SK-N-SH treated with all-trans-retinoic acid at 6 μM for 48 hours (cell line): ENCODE measurements around the gene SPATA3.

Source experiments
- ATAC-seq: fragments of 200-7000 bp; cut with Tn5 transposase; 3 replicates; pipeline ENCODE4 v1.9.1; 2020; ENCODE audit warnings: mild to moderate bottlenecking, moderate library complexity
- ARNTL ChIP-seq: fragments of 450-650 bp; formaldehyde crosslinking; IDR thresholded peaks from 2 replicates; pipeline ENCODE4 v1.5.0; 2020; ENCODE audit warnings: low read depth, mild to moderate bottlenecking, moderate library complexity, borderline replicate concordance
- BACH2 ChIP-seq: fragments of 250-450 bp; sonication (Bioruptor Pico); IDR thresholded peaks from 2 replicates; pipeline ENCODE4 v1.9.0; 2021; ENCODE audit warnings: mild to moderate bottlenecking, borderline replicate concordance
- CSDC2 ChIP-seq: fragments of 250-450 bp; sonication (Bioruptor Pico); IDR thresholded peaks from 2 replicates; pipeline ENCODE4 v1.5.0; 2020; ENCODE audit warnings: mild to moderate bottlenecking, moderate library complexity
- CSRNP3 ChIP-seq: fragments of 250-450 bp; sonication (Bioruptor Pico); IDR thresholded peaks from 2 replicates; pipeline ENCODE4 v1.5.1; 2021; ENCODE audit warnings: mild to moderate bottlenecking, moderate library complexity
- ESRRG ChIP-seq: fragments of 250-450 bp; sonication (Bioruptor Pico); IDR thresholded peaks from 2 replicates; pipeline ENCODE4 v1.6.1; 2021; ENCODE audit warnings: mild to moderate bottlenecking
- GLIS3 ChIP-seq: fragments of 250-450 bp; sonication (Bioruptor Pico); IDR thresholded peaks from 2 replicates; pipeline ENCODE4 v1.5.0; 2020; ENCODE audit warnings: mild to moderate bottlenecking, moderate library complexity
- ISL1 ChIP-seq: fragments of 250-450 bp; sonication (Bioruptor Pico); IDR thresholded peaks from 2 replicates; pipeline ENCODE4 v2.1.2; 2022; ENCODE audit warnings: mild to moderate bottlenecking, moderate library complexity
- OSR1 ChIP-seq: fragments of 250-450 bp; sonication (Bioruptor Pico); IDR thresholded peaks from 2 replicates; pipeline ENCODE4 v1.8.0; 2022; ENCODE audit warnings: moderate library complexity, mild to moderate bottlenecking, inconsistent platforms
- PPARA ChIP-seq: fragments of 250-450 bp; sonication (Bioruptor Pico); IDR thresholded peaks from 2 replicates; pipeline ENCODE4 v1.5.0; 2020; ENCODE audit warnings: mild to moderate bottlenecking, borderline replicate concordance
- TOX ChIP-seq: fragments of 250-450 bp; sonication (Bioruptor Pico); IDR thresholded peaks from 2 replicates; pipeline ENCODE4 v1.8.0; 2021; ENCODE audit warnings: mild to moderate bottlenecking, moderate library complexity, borderline replicate concordance
- TSHZ2 ChIP-seq: fragments of 250-450 bp; sonication (Bioruptor Pico); IDR thresholded peaks from 2 replicates; pipeline ENCODE4 v1.5.0; 2020; ENCODE audit warnings: mild to moderate bottlenecking, moderate library complexity
- ZC3H10 ChIP-seq: fragments of 250-450 bp; sonication (Bioruptor Pico); IDR thresholded peaks from 2 replicates; pipeline ENCODE4 v1.5.1; 2021; ENCODE audit warnings: mild to moderate bottlenecking, moderate library complexity
- ZFP3 ChIP-seq: fragments of 250-450 bp; sonication (Bioruptor Pico); IDR thresholded peaks from 2 replicates; pipeline ENCODE4 v1.5.0; 2020; ENCODE audit warnings: mild to moderate bottlenecking, moderate library complexity
- ZFP30 ChIP-seq: fragments of 450-650 bp; formaldehyde crosslinking; IDR thresholded peaks from 2 replicates; pipeline ENCODE4 v1.5.0; 2022; ENCODE audit warnings: mild to moderate bottlenecking, moderate library complexity
- ZNF70 ChIP-seq: fragments of 450-650 bp; formaldehyde crosslinking; IDR thresholded peaks from 2 replicates; pipeline ENCODE4 v1.5.0; 2020; ENCODE audit warnings: mild to moderate bottlenecking, moderate library complexity
- ZNF8 ChIP-seq: fragments of 450-650 bp; formaldehyde crosslinking; IDR thresholded peaks from 2 replicates; pipeline ENCODE4 v1.5.0; 2020; ENCODE audit warnings: mild to moderate bottlenecking, moderate library complexity
- TF ChIP-seq, protein P1 (sequence below): fragments of 250-450 bp; sonication (Bioruptor Pico); IDR thresholded peaks from 2 replicates; pipeline ENCODE4 v1.8.0; 2021; ENCODE audit warnings: low read depth, mild to moderate bottlenecking, moderate library complexity, borderline replicate concordance

SPATA3 gene

GRCh38 chr2:231037202-231037730 is 41.3 kb downstream of the SPATA3 start, which contains the start of gene C2orf72:
Gene C2orf72, plus strand, starts transcription at chr2:231037523. Its CDS starts 43 bp downstream, at chr2:231037566.
- TF ChIP-seq TOX (CRISPR knock-in tag) (no peak), TSHZ2 (no peak), ESRRG (CRISPR knock-in tag) (no peak), GLIS3 (CRISPR knock-in tag) (no peak), CSRNP3 (CRISPR knock-in tag) (no peak), ISL1 (no peak), BACH2 (CRISPR knock-in tag) (no peak), OSR1 (CRISPR knock-in tag) (no peak), ZFP3 (CRISPR knock-in tag) (no peak), ZNF70 (no peak), ZC3H10 (CRISPR knock-in tag) (no peak), ARNTL (CRISPR knock-in tag) (no peak), ZFP30 (CRISPR knock-in tag) (no peak)
- TF ChIP-seq, protein P1, sequence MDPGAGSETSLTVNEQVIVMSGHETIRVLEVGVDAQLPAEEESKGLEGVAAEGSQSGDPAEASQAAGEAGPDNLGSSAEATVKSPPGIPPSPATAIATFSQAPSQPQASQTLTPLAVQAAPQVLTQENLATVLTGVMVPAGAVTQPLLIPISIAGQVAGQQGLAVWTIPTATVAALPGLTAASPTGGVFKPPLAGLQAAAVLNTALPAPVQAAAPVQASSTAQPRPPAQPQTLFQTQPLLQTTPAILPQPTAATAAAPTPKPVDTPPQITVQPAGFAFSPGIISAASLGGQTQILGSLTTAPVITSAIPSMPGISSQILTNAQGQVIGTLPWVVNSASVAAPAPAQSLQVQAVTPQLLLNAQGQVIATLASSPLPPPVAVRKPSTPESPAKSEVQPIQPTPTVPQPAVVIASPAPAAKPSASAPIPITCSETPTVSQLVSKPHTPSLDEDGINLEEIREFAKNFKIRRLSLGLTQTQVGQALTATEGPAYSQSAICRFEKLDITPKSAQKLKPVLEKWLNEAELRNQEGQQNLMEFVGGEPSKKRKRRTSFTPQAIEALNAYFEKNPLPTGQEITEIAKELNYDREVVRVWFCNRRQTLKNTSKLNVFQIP: no peak
- ATAC-seq: peak; percentile 48; the same call in 2 of the 3 replicates

- TF ChIP-seq TSHZ2: no peak
- TF ChIP-seq ARNTL (CRISPR knock-in tag): no peak
- TF ChIP-seq CSRNP3 (CRISPR knock-in tag): no peak
- no peak for TF ChIP-seq TOX (CRISPR knock-in tag)
- peak; percentile 53 for ATAC-seq
Observed at GRCh38 chr2:231037731-231038482, 42.0 kb downstream of the SPATA3 start.

DNA sequence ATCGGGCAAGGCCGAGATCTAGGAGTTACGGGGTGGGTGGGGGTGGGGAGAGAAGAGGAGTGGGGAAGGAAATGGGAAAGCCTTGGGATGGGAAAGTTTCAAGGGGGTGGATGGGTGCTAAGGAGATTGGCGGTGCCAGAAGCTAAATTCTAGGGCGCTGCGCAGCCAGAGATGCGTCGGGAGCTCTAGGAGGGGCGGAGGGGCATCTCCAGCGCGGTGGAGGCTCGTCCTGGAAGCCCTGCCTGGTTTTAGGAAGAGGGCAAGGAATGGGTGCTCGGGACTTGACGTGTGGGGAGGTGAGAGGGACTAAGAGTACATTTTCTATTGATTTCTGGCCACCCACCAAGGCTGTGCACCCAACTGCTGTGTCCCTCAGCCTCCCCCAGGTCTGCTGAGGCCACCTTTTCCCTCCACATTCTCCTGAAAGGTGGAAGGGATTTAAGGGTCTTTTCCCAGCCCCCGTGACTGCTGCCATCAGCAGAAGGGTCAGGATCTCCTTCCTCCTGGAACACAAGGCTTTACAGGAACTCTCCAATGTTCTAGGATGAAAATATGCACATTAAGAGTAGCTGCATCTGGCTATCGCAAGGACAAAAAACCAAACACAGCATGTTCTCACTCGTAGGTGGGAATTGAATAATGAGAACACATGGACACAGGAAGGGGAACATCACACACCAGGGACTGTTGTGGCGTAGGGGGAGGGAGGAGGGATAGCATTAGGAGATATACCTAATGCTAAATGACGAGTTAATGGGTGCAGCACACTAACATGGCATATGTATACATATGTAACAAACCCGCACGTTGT is 42.8 kb downstream of the SPATA3 start:
- no peak for ATAC-seq
- TF ChIP-seq CSDC2 (CRISPR knock-in tag) (no peak), ZFP3 (CRISPR knock-in tag) (no peak), OSR1 (CRISPR knock-in tag) (no peak), ESRRG (CRISPR knock-in tag) (no peak), ZNF8 (CRISPR knock-in tag) (no peak), ZC3H10 (CRISPR knock-in tag) (no peak), PPARA (CRISPR knock-in tag) (no peak)
